ENCODE data around the gene TPTE2. TPM values are rescaled to one million over a fixed set of nuclear protein-coding genes. Genes with fewer than 3 reads are reported as not detected.
"Not testable (repeated sequence)": the region's sequence is repeated elsewhere in the genome, so short reads cannot be mapped to it uniquely, and the experiment has no call there.

Gene TPTE2
- total RNA-seq, 1 donor from 2014 or later = not detected

DNA sequence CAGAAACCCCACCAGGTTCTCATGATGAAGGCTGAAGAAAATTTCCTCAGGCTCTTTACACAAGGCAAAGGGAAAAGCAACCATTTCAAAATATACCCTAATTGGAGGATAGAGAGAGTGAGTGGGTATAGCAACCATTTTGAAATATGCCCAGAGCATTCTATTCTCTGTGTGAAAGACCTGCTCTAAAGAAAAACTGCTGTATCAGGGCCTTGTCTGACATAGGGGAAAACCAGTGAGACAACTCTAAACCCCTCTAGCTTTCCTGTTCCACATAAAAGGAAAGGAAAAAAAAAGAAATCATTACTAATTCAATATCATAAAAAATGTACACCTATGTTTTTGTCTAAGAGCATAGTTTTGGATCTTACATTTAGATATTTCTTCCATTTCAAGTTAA lies 42.3 kb downstream of the TPTE2 start:
- Mint-ChIP-seq H3K4me1 (ENCODE audit: unreplicated experiment) (no peaks in the 10 kb centered on the region), H3K36me3 (ENCODE audit: unreplicated experiment) (no peaks in the 10 kb centered on the region), H3K4me3 (ENCODE audit: unreplicated experiment) (no peak overlapping the region), H3K9me3 (ENCODE audit: unreplicated experiment) (peaks cover 5% of the 10 kb centered on the region), H3K27me3 (ENCODE audit: unreplicated experiment) (no peaks in the 10 kb centered on the region), H3K27ac (ENCODE audit: unreplicated experiment) (no peak overlapping the region)
- no peak for DNase-seq (ENCODE audit: extremely low spot score, unreplicated experiment)
- TF ChIP-seq, protein P1, sequence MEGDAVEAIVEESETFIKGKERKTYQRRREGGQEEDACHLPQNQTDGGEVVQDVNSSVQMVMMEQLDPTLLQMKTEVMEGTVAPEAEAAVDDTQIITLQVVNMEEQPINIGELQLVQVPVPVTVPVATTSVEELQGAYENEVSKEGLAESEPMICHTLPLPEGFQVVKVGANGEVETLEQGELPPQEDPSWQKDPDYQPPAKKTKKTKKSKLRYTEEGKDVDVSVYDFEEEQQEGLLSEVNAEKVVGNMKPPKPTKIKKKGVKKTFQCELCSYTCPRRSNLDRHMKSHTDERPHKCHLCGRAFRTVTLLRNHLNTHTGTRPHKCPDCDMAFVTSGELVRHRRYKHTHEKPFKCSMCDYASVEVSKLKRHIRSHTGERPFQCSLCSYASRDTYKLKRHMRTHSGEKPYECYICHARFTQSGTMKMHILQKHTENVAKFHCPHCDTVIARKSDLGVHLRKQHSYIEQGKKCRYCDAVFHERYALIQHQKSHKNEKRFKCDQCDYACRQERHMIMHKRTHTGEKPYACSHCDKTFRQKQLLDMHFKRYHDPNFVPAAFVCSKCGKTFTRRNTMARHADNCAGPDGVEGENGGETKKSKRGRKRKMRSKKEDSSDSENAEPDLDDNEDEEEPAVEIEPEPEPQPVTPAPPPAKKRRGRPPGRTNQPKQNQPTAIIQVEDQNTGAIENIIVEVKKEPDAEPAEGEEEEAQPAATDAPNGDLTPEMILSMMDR (IDR thresholded peaks at IDR 0.05) = no peak

DNA sequence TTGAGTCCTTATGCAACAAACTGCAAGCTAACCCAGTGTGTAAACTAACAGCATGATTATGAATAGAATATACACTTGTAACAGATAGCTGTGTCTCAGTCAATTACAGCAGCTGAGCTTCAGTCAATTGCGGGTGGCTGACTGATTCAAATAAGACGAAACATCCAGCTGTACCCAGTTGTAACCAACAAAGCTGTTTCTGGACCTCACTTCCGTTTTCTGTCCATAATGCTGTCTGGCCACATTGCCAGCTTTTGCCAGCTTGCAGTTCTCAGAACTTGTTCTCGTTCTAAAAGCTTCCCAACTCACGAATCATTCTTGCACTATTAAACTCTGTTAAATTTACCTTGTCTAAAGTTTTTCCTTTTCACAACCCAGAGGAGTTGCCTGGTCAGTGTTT lies 53.7 kb downstream of the TPTE2 start:
- H3K4me1 Mint-ChIP-seq (ENCODE audit: unreplicated experiment); H3K27ac Mint-ChIP-seq (ENCODE audit: unreplicated experiment); DNase-seq (ENCODE audit: extremely low spot score, unreplicated experiment); H3K4me3 Mint-ChIP-seq (ENCODE audit: unreplicated experiment); H3K36me3 Mint-ChIP-seq (ENCODE audit: unreplicated experiment); H3K27me3 Mint-ChIP-seq (ENCODE audit: unreplicated experiment): not testable (repeated sequence)
- peaks cover 35% of the 10 kb centered on the region for H3K9me3 Mint-ChIP-seq (ENCODE audit: unreplicated experiment)

DNA sequence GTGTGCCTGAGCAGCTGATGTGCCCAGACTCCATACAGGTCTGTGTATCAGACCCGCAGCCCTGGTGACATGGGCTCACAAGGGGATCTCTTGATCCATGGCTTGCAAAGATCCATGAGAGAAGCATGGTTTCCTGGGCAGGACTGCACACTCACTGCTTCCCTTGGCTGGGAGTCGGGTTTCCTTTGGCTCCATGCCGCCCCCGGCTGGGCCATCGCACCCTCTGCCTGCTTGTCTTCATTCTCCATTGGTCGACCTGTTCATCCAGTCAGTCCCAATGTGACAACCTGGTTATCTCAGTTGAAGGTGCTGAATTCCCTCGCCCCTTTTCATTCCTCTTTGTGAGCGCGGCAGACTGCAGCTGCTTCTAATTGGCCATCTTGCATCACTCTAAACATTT lies 101.2 kb downstream of the TPTE2 start:
- not testable (repeated sequence) for H3K27ac Mint-ChIP-seq (ENCODE audit: unreplicated experiment); H3K4me3 Mint-ChIP-seq (ENCODE audit: unreplicated experiment); DNase-seq (ENCODE audit: extremely low spot score, unreplicated experiment); H3K36me3 Mint-ChIP-seq (ENCODE audit: unreplicated experiment); H3K4me1 Mint-ChIP-seq (ENCODE audit: unreplicated experiment); H3K27me3 Mint-ChIP-seq (ENCODE audit: unreplicated experiment)
- H3K9me3 Mint-ChIP-seq (ENCODE audit: unreplicated experiment) = peaks cover 53% of the 10 kb centered on the region

DNA sequence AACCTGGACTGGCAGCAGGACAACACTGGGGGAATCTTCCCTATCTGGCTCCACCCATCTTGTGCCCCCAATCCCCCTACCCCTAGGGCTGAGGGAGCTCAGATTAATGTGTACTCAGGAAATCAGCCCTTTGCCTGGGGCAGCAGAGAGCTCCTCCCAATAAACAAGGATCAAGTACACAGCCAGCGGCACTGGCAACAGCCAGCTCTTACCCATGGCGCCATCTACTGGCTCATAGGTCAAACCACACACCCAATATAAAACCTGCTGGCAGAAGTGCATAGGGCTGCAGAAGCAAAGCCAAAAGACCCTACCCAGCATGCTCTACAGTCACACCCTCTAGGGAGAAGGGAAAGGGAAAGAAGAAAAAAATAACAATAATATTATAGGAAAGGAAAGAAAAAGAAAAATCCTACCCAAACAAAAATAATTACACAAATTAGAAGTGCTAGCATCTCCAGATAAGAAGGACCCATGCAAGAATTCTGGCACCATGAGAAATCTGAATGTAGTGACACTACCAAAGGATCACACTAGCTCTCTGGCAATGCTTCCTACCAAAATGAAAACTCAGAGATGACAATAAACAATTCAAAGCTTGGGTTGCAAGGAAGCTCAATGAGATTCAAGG lies 122.2 kb downstream of the TPTE2 start:
- not testable (repeated sequence) for H3K27ac Mint-ChIP-seq (ENCODE audit: unreplicated experiment); H3K4me3 Mint-ChIP-seq (ENCODE audit: unreplicated experiment); H3K27me3 Mint-ChIP-seq (ENCODE audit: unreplicated experiment); H3K4me1 Mint-ChIP-seq (ENCODE audit: unreplicated experiment); H3K36me3 Mint-ChIP-seq (ENCODE audit: unreplicated experiment); DNase-seq (ENCODE audit: extremely low spot score, unreplicated experiment)
- peaks cover 24% of the 10 kb centered on the region for H3K9me3 Mint-ChIP-seq (ENCODE audit: unreplicated experiment)

DNA sequence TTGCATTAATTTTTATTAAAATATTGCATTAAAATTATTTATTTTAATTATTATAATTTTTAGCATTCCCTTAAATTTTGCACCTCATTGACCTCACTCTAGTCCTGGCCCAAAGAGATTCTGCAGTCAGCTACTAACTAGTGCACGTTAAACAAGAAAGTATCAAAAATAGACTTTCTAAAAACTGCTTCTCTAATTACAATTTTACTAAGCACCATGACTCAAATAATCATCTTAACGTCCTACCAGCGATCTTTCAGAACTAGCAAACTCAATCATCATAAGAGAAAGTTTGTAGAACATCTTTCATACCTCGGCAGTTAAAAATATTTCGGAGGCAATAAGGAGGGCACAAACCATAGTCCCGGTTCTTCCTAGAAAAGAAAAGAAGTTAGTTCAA lies 123.6 kb downstream of the TPTE2 start:
- not testable (repeated sequence) for DNase-seq (ENCODE audit: extremely low spot score, unreplicated experiment); H3K4me3 Mint-ChIP-seq (ENCODE audit: unreplicated experiment); H3K27me3 Mint-ChIP-seq (ENCODE audit: unreplicated experiment); H3K4me1 Mint-ChIP-seq (ENCODE audit: unreplicated experiment); H3K36me3 Mint-ChIP-seq (ENCODE audit: unreplicated experiment); H3K27ac Mint-ChIP-seq (ENCODE audit: unreplicated experiment)
- H3K9me3 Mint-ChIP-seq (ENCODE audit: unreplicated experiment) = peaks cover 24% of the 10 kb centered on the region

DNA sequence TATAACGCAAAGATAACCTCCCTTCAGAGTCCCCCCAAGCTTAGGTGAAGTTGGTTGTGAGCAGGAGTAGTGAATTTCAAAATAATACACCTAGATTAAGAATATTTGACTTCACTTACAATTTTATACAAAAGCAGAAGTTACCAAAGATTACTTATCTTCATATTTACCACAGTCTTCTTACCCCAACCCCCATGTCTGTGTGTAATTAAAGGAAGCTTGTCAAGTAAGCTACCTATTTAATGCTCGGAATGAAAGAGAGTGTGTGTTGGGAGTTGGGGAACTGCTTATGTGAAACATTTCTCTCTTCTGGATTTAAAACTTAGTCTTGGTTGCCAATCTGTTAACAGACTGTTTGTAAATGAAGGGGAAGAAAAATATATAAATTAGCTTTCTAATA lies 139.1 kb downstream of the TPTE2 start:
- not testable (repeated sequence) for H3K27me3 Mint-ChIP-seq (ENCODE audit: unreplicated experiment); H3K27ac Mint-ChIP-seq (ENCODE audit: unreplicated experiment); H3K4me3 Mint-ChIP-seq (ENCODE audit: unreplicated experiment); H3K4me1 Mint-ChIP-seq (ENCODE audit: unreplicated experiment); DNase-seq (ENCODE audit: extremely low spot score, unreplicated experiment); H3K36me3 Mint-ChIP-seq (ENCODE audit: unreplicated experiment)
- peaks cover 35% of the 10 kb centered on the region for H3K9me3 Mint-ChIP-seq (ENCODE audit: unreplicated experiment)

DNA sequence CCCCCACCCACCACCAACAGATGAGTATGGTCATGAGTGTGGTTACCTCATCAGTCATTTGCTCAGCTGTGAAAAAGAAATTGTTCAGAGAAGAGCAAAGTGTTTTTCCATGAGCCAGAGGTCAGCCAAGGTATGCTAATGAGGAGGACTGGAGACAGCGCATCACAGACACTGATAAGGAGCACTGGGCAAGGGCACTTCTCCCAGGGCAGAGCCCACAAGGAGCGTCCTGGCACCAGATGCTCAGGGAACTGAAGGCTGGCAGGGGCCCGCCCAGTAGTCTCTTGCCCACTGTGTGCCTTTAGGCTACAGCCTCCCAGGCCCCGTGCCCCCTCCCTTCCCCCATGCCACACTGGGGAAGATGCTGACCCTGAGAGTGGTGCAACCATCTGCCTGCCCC lies 148.8 kb downstream of the TPTE2 start:
- H3K9me3 Mint-ChIP-seq (ENCODE audit: unreplicated experiment) = peaks cover 41% of the 10 kb centered on the region
- not testable (repeated sequence) for H3K4me3 Mint-ChIP-seq (ENCODE audit: unreplicated experiment)

DNA sequence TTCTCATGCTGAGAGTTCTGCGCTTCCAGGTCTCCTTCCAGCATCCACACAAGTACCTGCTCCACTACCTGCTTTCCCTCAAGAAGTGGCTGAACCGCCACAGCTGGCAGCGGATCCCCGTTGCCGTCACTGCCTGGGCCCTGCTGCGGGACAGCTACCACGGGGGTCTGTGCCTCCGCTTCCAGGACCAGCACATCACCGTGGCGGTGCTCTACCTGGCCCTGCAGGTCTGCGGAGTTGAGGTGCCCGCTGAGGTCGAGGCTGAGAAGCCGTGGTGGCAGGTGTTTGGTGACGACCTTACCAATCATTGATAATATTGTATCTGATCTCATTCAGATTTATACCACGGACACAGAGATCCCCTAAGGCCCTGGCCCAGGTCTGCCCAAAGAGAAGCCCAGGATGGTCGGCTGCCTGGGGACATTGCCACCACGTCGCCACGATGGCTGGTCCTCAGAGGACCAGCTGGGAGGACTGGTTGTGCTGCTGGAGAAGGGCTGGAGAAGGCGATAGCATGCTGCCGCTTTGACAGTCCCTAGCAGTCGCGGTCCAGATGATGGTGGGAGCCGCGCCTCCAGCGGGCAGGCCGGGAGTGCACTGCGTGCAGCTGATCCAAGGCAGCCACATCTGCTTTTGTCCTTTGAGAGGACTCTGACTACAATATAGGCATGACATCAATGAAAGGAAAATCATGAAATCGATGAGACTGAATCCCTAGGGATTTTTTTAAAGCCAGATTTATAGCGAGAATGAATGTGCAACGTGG lies 178.4 kb downstream of the TPTE2 start:
- not testable (repeated sequence) for DNase-seq (ENCODE audit: extremely low spot score, unreplicated experiment); H3K27ac Mint-ChIP-seq (ENCODE audit: unreplicated experiment); H3K36me3 Mint-ChIP-seq (ENCODE audit: unreplicated experiment); H3K4me1 Mint-ChIP-seq (ENCODE audit: unreplicated experiment); H3K27me3 Mint-ChIP-seq (ENCODE audit: unreplicated experiment); H3K4me3 Mint-ChIP-seq (ENCODE audit: unreplicated experiment)
- H3K9me3 Mint-ChIP-seq (ENCODE audit: unreplicated experiment) = peaks cover 18% of the 10 kb centered on the region

More for the DNA sequence above, 148.8 kb downstream of the TPTE2 start:
- not testable (repeated sequence) for H3K27me3 Mint-ChIP-seq (ENCODE audit: unreplicated experiment); DNase-seq (ENCODE audit: extremely low spot score, unreplicated experiment); H3K36me3 Mint-ChIP-seq (ENCODE audit: unreplicated experiment); H3K27ac Mint-ChIP-seq (ENCODE audit: unreplicated experiment); H3K4me1 Mint-ChIP-seq (ENCODE audit: unreplicated experiment)

All from osteocyte (in vitro differentiated cells).